ENCODE data around the gene FAM234A.

- no peak for TF ChIP-seq PKNOX1 (IDR thresholded peaks at IDR 0.05)
- TF ChIP-seq FOXK2 (IDR thresholded peaks at IDR 0.05) = no peak
- TF ChIP-seq SP1 (IDR thresholded peaks at IDR 0.05) = no peak
- TF ChIP-seq BHLHE40 (IDR thresholded peaks at IDR 0.05; ENCODE audit: borderline replicate concordance) = no peak
- no peak for TF ChIP-seq TARDBP (IDR thresholded peaks at IDR 0.05)
- TF ChIP-seq HDGF (IDR thresholded peaks at IDR 0.05; ENCODE audit: borderline replicate concordance) = no peak
- no peak for TF ChIP-seq FOXM1 (IDR thresholded peaks at IDR 0.05; ENCODE audit: borderline replicate concordance)
- TF ChIP-seq ELF4 (IDR thresholded peaks at IDR 0.05) = no peak
- TF ChIP-seq NFRKB (IDR thresholded peaks at IDR 0.05) = no peak
- TF ChIP-seq FOXA1 (IDR thresholded peaks at IDR 0.05) = no peak
- TF ChIP-seq L3MBTL2 (conservative IDR thresholded peaks at IDR 0.05) = no peak
- TF ChIP-seq CTBP1 (IDR thresholded peaks at IDR 0.05; ENCODE audit: borderline replicate concordance) = no peak
- no peak for TF ChIP-seq SUZ12 (IDR thresholded peaks at IDR 0.05)
- TF ChIP-seq ZNF384 (IDR thresholded peaks at IDR 0.05) = no peak
Observed at GRCh38 chr16:268141-269053, 33.8 kb downstream of the FAM234A start.
